OCI-LY7 (cell line): Measurements from ENCODE around the gene LUZP1. TPM values are rescaled to one million over a fixed set of nuclear protein-coding genes. Genes with fewer than 3 reads are reported as not detected.

ENCODE experiments used
- BruUV-seq: library from RNA; stranded (reverse); fragments of 400-500 nt; replicated peaks from 2 replicates; lab custom pipeline; 2021; lab: Mats Ljungman, UMichigan
- CTCF ChIA-PET: fragments of 300-600 bp; sonication (Branson Sonifier 250); formaldehyde crosslinking; loops from one replicate; lab custom pipeline; 2022; ENCODE audit warnings: antibody characterized with exemption; ENCODE audit not compliant: unreplicated experiment; lab: Charles Lee
- POLR2A ChIA-PET: fragments of 300-600 bp; sonication (Branson Sonifier 250); formaldehyde crosslinking; loops from one replicate; lab custom pipeline; 2022; ENCODE audit warnings: antibody characterized with exemption; lab: Charles Lee
- DNase-seq: peaks from one replicate; pipeline ENCODE4 v3.0.0-alpha.2; 2015; ENCODE audit warnings: low spot score
- H2AFZ ChIP-seq: fragments of 200-600 bp; sonication (generic), shearing (Covaris generic); 2 replicates; pipeline ENCODE4 v1.6.1; 2014; ENCODE audit warnings: mild to moderate bottlenecking, antibody characterized with exemption, low read length, moderate library complexity
- H3K27ac ChIP-seq: fragments of 200-600 bp; sonication (generic); 2 replicates; pipeline ENCODE4 v1.5.1; 2014; ENCODE audit warnings: mixed run types, low read depth, mild to moderate bottlenecking, moderate library complexity, low read length, inconsistent platforms; ENCODE audit not compliant: poor library complexity, severe bottlenecking
- H3K36me3 ChIP-seq: fragments of 200-600 bp; sonication (generic); 2 replicates; pipeline ENCODE4 v1.6.1; 2014; ENCODE audit warnings: mild to moderate bottlenecking, antibody characterized with exemption, low read length, moderate library complexity, mixed read lengths; ENCODE audit not compliant: insufficient read depth
- H3K4me1 ChIP-seq: fragments of 200-600 bp; sonication (generic); 2 replicates; pipeline ENCODE4 v1.5.1; 2014; ENCODE audit warnings: mild to moderate bottlenecking, low read length; ENCODE audit not compliant: insufficient read depth, poor library complexity, severe bottlenecking
- H3K4me2 ChIP-seq: fragments of 200-600 bp; sonication (generic); 2 replicates; pipeline ENCODE4 v1.6.1; 2014; ENCODE audit warnings: mild to moderate bottlenecking, low read length
- H3K4me3 ChIP-seq: fragments of 200-600 bp; sonication (generic); 2 replicates; pipeline ENCODE4 v1.5.1; 2014; ENCODE audit warnings: mild to moderate bottlenecking, low read depth, low read length; ENCODE audit not compliant: poor library complexity, severe bottlenecking
- H3K79me2 ChIP-seq: fragments of 200-600 bp; sonication (generic); 2 replicates; pipeline ENCODE4 v1.6.1; 2016; ENCODE audit warnings: low read depth, mild to moderate bottlenecking, low read length, moderate library complexity, mixed read lengths; ENCODE audit not compliant: insufficient read depth
- H3K9me2 ChIP-seq: fragments of 200-600 bp; sonication (generic); 2 replicates; pipeline ENCODE4 v1.6.1; 2016; ENCODE audit warnings: mild to moderate bottlenecking, low read length, mixed read lengths; ENCODE audit not compliant: insufficient read depth
- H3K9me3 ChIP-seq: fragments of 200-600 bp; sonication (generic); 2 replicates; pipeline ENCODE4 v1.6.1; 2014; ENCODE audit warnings: mild to moderate bottlenecking, mixed run types, low read length, mixed read lengths
- H4K20me1 ChIP-seq: fragments of 200-600 bp; sonication (generic); 2 replicates; pipeline ENCODE4 v1.6.1; 2014; ENCODE audit warnings: mild to moderate bottlenecking, antibody characterized with exemption, low read length, moderate library complexity, mixed read lengths; ENCODE audit not compliant: insufficient read depth
- EZH2phosphoT487 ChIP-seq: fragments of 200-600 bp; sonication (generic); IDR thresholded peaks from 2 replicates; pipeline ENCODE4 v1.6.1; 2018; ENCODE audit warnings: low read depth, borderline replicate concordance, mild to moderate bottlenecking, mixed run types, antibody characterized with exemption, low read length, moderate library complexity, mixed read lengths
- intact Hi-C: fragments of 100-400 bp; cut with micrococcal nuclease; formaldehyde crosslinking; loops from one replicate; pipeline ENCODE4 v1.10.0; 2022; ENCODE audit not compliant: unreplicated experiment
- total RNA-seq, 2 experiments: library from RNA; depleted of rRNA in 1 of 2; stranded (reverse); fragments of >200 nt in 1 of 2; shearing (Covaris generic) in 1 of 2; gene quantifications; 2 replicates each; pipeline ENCODE4 v1.2.3, GENCODE V29; 2014 to 2022
- TF ChIP-seq, protein P1 (sequence below): fragments of 200-600 bp; sonication (generic); conservative IDR thresholded peaks from 2 replicates; pipeline ENCODE4 v1.5.1; 2014; ENCODE audit warnings: mild to moderate bottlenecking, antibody characterized with exemption, low read length, moderate library complexity, mixed read lengths

LUZP1 gene
- total RNA-seq, 2 experiments from 2014 or later, result 7.6 to 13.6 TPM

DNA sequence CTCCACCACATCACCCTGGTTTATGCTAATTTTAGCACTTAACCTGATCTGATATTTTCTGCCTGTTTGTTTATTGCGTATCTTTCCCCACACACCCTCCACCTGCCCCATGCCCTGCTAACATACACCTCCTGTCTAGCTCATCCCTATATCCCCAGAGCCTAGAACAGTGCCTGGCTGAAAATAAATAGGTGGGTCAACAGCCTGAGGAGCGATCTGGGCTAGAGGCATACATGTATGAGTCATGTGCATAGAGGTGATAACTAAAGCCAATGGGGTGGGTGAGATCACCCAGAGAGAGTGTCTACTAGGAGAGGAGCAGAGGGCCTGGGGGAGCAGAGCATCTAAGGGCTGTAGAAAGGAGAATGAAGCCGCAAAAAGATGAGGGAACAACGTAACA, 46.0 kb upstream of the LUZP1 start:
- H3K79me2 ChIP-seq, result no peaks in the 10 kb centered on the region
- DNase-seq, result no peak
- BruUV-seq, result no TSS peak
- H3K36me3 ChIP-seq, result no peaks in the 10 kb centered on the region
- no peak overlapping the region for H3K27ac ChIP-seq
- no peaks in the 10 kb centered on the region for H3K9me2 ChIP-seq
- ChIA-PET CTCF (no interaction called here), POLR2A (no interaction called here)
- no peak overlapping the region for H3K4me3 ChIP-seq
- TF ChIP-seq EZH2phosphoT487, result no peak
- TF ChIP-seq, protein P1, sequence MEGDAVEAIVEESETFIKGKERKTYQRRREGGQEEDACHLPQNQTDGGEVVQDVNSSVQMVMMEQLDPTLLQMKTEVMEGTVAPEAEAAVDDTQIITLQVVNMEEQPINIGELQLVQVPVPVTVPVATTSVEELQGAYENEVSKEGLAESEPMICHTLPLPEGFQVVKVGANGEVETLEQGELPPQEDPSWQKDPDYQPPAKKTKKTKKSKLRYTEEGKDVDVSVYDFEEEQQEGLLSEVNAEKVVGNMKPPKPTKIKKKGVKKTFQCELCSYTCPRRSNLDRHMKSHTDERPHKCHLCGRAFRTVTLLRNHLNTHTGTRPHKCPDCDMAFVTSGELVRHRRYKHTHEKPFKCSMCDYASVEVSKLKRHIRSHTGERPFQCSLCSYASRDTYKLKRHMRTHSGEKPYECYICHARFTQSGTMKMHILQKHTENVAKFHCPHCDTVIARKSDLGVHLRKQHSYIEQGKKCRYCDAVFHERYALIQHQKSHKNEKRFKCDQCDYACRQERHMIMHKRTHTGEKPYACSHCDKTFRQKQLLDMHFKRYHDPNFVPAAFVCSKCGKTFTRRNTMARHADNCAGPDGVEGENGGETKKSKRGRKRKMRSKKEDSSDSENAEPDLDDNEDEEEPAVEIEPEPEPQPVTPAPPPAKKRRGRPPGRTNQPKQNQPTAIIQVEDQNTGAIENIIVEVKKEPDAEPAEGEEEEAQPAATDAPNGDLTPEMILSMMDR, result no peak
- H3K9me3 ChIP-seq, result no peaks in the 10 kb centered on the region
- H3K4me2 ChIP-seq, result no peak overlapping the region
- H2AFZ ChIP-seq, result no peak overlapping the region
- no peaks in the 10 kb centered on the region for H4K20me1 ChIP-seq
- H3K4me1 ChIP-seq, result no peaks in the 10 kb centered on the region
- intact Hi-C loops, result no loop called here

DNA sequence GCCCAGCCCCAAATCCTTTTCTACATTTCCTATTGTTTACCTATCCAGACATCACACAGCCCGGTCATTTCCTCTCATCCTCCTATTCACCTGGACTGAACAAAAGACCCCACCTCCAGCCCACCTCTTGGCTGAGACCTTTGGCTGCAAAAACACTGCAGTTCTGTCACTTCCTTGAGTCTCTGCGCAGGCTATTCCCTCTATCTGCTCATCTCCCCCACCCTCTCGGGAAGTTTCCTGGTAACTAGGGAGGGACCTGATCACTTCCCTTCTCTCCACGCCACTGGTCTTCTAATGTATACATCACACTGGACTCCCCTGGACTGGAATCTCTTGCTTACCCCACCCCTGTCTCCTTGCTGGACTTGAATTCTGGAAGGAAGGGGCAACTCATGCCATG, 43.3 kb upstream of the LUZP1 start:
- Histone ChIP-seq H3K27ac (no peak overlapping the region), H2AFZ (no peak overlapping the region), H3K4me1 (no peaks in the 10 kb centered on the region), H4K20me1 (no peaks in the 10 kb centered on the region), H3K9me3 (no peaks in the 10 kb centered on the region), H3K79me2 (no peaks in the 10 kb centered on the region), H3K36me3 (no peaks in the 10 kb centered on the region), H3K4me3 (no peak overlapping the region), H3K4me2 (no peak overlapping the region), H3K9me2 (no peaks in the 10 kb centered on the region)
- no TSS peak for BruUV-seq
- no peak for DNase-seq
- TF ChIP-seq, protein P1, result no peak
- TF ChIP-seq EZH2phosphoT487, result no peak
- intact Hi-C loops, result no loop called here
- POLR2A ChIA-PET, result no interaction called here
- CTCF ChIA-PET, result no interaction called here

DNA sequence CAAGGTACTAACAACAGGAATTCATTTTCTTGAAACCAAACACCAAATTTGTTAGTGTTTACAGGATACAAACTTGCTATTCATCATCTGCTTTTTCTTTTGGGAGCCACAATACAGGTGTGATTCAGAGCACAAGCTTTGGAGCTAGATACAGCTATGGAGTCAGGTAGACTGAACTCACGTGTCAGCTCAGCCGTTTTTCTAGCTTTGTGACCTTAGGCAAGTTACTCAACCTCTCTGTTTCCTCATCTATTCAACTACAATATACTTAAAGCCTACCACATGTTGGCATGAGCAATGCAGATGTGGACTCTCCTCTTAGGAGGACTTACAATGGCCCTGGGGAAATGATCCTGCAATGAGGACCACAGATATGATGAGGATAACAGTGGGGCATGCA, 42.3 kb upstream of the LUZP1 start:
- Histone ChIP-seq H3K4me1 (no peaks in the 10 kb centered on the region), H3K27ac (no peak overlapping the region), H3K9me2 (no peaks in the 10 kb centered on the region), H3K36me3 (no peaks in the 10 kb centered on the region), H2AFZ (no peak overlapping the region), H3K4me3 (no peak overlapping the region), H3K9me3 (no peaks in the 10 kb centered on the region), H3K79me2 (no peaks in the 10 kb centered on the region), H3K4me2 (no peak overlapping the region), H4K20me1 (no peaks in the 10 kb centered on the region)
- TF ChIP-seq EZH2phosphoT487, result no peak
- TF ChIP-seq, protein P1, result no peak
- intact Hi-C loops, result loop anchor here (1.0 kb wide), 1 partner anchor 235 kb away; no protein-coding TSS in a partner anchor
- POLR2A ChIA-PET, result interaction anchor here (0.6 kb wide), 1 partner anchor 240 kb away, joined by 3 read pairs; no protein-coding TSS in a partner anchor
- CTCF ChIA-PET, result no interaction called here
- DNase-seq, result no peak
- no TSS peak for BruUV-seq
